DOHH2 (cell line): ENCODE data around the gene RFX6.

Experiments
- EZH2phosphoT487 ChIP-seq: fragments of 200-600 bp; sonication (generic); IDR thresholded peaks from 2 replicates; pipeline ENCODE4 v1.6.1; 2017; ENCODE audit warnings: borderline replicate concordance, mild to moderate bottlenecking, antibody characterized with exemption, low read length, moderate library complexity, mixed read lengths
- TF ChIP-seq, protein P1 (sequence below): fragments of 200-600 bp; sonication (generic); IDR thresholded peaks from one replicate; pipeline ENCODE4 v1.5.1; 2014; ENCODE audit warnings: antibody characterized with exemption, mild to moderate bottlenecking, low read depth, low read length; ENCODE audit not compliant: poor library complexity, severe bottlenecking

DNA sequence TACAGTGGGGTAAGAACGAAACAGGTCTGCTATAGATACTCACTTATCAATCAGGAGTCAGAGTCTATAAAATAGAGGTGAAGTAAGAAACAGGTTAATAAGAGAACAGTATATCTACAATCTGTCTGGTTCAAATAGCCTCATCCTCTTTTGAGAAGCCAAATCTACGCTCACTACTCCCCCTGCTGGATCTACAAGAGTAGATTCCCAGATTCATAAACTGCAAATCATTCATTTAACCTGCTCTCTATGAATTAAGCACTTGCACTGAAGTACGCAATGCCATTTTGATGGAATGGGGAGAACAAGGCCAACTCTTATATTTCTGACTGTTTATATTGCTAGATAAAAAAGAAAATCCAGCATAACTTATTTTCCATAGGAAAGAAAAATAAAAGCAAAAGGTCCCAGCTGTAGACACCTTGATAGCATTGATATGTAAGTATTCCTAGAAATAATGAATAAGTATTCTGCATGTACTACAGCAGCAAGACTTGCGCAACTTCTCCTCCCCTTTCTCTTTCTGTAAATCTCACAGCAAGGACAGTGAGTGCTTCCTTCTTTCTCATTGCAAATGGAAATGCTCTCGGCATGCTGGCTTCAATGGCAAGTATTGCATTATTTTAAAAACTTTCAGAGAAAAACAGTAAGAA is 92.3 kb downstream of the RFX6 start:
- TF ChIP-seq, protein P1, sequence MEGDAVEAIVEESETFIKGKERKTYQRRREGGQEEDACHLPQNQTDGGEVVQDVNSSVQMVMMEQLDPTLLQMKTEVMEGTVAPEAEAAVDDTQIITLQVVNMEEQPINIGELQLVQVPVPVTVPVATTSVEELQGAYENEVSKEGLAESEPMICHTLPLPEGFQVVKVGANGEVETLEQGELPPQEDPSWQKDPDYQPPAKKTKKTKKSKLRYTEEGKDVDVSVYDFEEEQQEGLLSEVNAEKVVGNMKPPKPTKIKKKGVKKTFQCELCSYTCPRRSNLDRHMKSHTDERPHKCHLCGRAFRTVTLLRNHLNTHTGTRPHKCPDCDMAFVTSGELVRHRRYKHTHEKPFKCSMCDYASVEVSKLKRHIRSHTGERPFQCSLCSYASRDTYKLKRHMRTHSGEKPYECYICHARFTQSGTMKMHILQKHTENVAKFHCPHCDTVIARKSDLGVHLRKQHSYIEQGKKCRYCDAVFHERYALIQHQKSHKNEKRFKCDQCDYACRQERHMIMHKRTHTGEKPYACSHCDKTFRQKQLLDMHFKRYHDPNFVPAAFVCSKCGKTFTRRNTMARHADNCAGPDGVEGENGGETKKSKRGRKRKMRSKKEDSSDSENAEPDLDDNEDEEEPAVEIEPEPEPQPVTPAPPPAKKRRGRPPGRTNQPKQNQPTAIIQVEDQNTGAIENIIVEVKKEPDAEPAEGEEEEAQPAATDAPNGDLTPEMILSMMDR, result peak; percentile 69
- no peak for TF ChIP-seq EZH2phosphoT487
